SKM-1 treated with dmso at 0.1 percent for 144 hours (cell line): ENCODE measurements around the gene CLIP3.
"Not testable (repeated sequence)": the region's sequence is repeated elsewhere in the genome, so short reads cannot be mapped to it uniquely, and the experiment has no call there.

ENCODE experiments used
- DNase-seq: peaks from one replicate; lab custom pipeline; 2025; ENCODE audit not compliant: unreplicated experiment; lab: John Stamatoyannopoulos, UW

The CLIP3 gene

GRCh38 chr19:36047835-36048234, 15.2 kb upstream of the CLIP3 start:
- no peak for DNase-seq

DNA sequence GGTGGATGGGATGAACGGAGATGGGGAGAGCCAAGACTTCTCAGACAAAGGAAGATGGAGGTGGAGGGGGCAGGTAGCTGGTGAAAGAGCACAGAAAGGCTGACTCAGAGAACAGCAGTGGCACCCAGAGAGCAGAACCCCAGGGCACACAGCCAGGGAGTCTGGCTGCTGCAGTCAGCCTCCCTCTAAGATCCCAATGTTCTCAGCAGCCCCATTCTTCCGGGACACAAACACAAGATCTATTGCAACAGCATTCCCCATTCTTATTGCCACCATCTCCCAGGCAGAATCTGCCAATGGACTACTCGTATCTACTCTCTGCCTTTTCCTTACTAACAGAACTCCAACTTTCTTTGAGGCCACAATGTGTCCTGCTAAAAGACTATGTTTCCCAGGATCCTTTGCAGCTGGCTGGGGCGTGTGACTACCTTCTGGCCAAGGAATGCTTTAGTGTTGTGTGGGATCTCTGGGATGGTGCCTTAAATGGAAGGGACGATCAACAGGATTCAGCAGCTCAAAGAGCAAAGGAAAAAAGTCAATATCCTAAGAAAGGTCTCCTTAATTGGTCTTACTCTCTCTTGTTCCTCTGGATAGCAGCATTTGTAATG, 13.9 kb upstream of the CLIP3 start:
- no peak for DNase-seq

DNA sequence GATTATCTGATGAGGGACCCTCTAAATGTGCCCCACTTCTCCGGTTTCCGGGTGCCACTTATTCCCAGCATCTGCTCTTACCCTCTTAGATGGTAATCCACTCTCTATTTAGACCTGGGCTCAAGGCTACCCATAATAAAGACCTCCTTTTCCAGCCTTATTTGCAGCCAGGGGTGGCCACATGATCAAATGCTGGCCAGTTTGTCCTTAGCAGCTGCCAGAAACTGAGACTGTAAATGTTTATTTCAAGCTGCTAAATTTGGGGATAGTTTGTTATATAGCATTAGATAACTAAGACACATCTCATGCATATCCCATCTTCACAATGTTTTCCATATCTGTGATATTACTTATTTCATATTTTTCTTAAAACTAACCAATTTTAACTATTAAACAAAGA, 11.3 kb upstream of the CLIP3 start:
- DNase-seq, result no peak

DNA sequence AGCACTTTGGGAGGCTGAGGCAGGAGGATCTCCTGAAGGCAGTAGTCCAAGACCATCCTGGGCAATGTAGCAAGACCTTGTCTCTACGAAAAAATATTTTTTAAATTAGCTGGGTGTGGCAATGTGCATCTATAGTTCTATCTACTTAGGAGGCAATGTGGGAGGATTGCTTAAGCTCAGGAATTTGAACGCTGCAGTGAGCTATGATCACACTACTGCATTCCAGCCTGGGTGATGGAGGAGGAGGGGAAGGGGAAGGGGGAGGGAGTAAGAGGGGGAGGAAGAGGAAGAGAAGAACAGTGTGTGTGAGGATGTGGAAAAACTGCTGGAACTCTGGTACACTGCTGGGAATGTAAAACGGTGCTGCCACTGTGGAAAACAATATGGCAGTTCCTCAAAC, 9.2 kb upstream of the CLIP3 start:
- DNase-seq, result no peak

DNA sequence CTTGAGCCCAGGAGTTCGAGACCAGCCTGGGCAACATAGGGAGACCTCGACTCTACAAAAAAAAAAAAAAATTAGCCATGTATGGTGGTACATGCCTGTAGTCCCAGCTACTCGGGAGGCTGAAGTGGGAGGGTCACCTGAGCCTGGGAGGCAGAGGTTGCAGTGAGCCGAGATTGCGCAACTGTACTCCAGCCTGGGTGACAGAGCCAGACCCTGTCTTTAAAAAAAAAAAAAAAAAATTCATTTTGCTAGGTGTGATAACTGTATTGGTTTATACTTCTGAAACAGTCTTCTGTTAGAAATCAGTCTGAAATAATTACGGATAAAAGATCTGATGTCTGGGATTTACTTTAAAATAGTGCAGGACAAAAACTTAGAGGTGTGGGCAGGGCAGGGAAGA, 8.4 kb upstream of the CLIP3 start:
- not testable (repeated sequence) for DNase-seq

DNA sequence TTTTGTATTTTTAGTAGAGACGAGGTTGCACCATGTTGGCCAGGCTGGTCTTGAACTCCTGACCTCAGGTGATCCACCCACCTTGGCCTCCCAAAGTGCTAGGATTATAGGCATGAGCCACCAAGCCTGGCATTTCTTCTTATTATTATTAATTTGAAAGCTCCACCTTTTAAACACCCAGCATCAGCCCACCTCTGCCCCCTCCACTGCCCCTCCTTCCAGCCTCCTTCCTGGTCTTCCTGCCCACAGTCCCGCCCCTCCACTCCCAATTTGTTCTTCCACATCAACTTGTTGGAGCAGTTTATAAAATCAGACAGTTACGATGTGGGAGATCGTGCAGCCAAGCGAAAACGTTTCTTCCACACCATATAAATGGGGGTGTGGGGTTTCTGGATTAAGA, 7.8 kb upstream of the CLIP3 start:
- DNase-seq, result no peak

GRCh38 chr19:36031308-36031707, 1.4 kb downstream of the CLIP3 start:
- DNase-seq, result no peak

DNA sequence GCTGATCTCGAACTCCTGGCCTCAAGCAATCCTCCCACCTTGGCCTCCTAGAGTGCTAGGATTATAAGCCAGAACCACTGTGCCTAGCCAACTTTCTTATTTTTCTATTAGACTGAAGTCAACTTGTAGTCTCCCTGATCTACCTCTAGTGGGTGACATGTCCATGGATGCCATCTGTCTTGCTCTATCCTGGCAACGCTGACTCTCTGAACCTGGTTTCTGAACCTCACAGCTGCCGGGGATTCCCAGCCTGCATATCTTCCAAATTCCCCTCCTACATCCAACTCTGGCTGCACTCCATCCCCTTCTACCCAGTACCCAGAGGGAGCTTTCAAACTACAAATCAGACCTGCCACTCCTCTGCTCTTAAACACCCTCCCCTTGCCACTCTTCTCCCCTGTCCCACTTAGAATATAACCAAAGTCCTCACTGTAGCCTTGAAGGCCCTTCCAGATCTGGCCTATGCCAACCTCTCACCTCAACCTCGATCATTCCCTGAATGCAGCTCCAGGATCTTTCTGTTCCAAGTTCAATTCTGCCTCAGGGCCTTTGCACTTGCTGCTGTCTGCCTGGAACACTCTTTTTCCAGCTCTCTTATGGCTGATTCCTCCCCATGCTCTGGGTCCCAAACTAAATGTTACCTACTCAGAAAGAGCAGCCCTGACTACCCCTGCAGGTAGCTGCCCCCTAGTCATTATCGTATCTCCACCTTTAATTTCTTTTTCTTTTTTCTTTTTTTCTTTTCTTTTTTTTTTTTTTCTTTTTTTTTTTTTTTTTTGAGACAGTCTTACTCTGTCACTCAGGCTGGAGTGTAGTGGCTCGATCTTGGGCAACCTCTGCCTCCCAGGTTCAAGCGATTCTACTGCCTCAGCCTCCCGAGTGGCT, 2.2 kb downstream of the CLIP3 start:
- DNase-seq, result no peak

GRCh38 chr19:36028313-36029041, 4.2 kb downstream of the CLIP3 start:
- DNase-seq, result no peak

DNA sequence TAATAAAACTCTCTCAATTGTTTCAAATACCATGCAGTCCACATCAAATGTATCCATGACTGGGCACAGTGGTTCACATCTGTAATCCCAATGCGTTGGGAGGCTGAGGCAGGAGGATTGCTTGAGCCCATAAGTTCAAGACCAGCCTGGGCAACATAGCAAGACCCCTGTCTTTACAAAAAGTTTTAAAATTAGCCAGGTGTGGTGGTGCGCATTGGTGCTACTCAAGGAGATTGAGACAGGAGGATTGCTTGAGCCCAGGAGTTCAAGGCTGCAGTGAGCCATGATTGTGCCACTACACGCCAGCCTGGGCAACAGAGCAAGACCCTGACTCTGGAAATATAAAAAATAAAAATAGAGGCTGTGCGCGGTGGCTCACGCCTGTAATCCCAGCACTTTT, 5.0 kb downstream of the CLIP3 start:
- DNase-seq, result no peak

GRCh38 chr19:36026091-36026876, 6.4 kb downstream of the CLIP3 start:
- DNase-seq, result no peak

DNA sequence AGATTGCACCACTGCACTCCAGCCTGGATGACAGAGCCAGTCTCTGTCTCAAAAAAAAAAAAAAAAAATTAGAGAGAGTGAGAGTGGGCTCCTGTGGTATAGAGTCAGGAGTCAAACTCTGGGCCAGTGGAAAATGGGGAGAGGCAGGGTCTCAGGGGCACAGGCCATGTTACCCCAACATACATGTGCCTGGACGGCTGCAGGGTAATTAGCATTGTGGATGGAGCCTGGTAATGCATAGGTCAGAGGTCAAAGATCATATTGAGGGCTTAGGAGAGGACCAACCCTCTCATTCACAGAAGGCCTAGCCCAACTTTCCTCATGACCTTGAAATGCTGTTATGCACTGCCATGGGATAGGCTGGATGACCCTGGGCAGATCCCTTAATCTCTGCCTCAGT, 7.1 kb downstream of the CLIP3 start:
- no peak for DNase-seq

DNA sequence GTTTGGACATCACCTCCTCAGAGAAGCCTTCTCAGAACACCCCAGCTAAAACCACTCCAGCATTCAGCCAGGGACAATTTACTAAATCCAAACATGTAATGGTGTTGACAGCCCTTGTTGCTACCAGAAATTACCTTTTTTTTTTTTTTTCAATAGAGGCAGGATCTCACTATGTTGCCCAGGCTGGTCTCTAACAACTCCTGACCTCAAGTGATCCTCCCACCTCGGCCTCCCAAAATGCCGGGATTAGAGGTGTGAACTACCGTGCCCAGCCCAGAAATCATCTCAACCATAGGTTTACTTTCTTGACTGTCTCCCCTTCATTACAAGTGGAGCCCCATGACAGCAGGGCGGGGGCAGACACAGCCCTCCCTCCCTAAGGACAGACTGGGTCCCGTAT, 9.2 kb downstream of the CLIP3 start:
- DNase-seq, result no peak

- DNase-seq, result no peak
Observed at GRCh38 chr19:36019061-36019670, 13.5 kb downstream of the CLIP3 start.

- DNase-seq, result peak; percentile 98
Observed at GRCh38 chr19:36014012-36014924, 18.4 kb downstream of the CLIP3 start, which contains the start of gene ALKBH6. ALKBH6 (minus strand) TSS chr19:36014213; CDS start chr19:36013397, 816 bp downstream.

DNA sequence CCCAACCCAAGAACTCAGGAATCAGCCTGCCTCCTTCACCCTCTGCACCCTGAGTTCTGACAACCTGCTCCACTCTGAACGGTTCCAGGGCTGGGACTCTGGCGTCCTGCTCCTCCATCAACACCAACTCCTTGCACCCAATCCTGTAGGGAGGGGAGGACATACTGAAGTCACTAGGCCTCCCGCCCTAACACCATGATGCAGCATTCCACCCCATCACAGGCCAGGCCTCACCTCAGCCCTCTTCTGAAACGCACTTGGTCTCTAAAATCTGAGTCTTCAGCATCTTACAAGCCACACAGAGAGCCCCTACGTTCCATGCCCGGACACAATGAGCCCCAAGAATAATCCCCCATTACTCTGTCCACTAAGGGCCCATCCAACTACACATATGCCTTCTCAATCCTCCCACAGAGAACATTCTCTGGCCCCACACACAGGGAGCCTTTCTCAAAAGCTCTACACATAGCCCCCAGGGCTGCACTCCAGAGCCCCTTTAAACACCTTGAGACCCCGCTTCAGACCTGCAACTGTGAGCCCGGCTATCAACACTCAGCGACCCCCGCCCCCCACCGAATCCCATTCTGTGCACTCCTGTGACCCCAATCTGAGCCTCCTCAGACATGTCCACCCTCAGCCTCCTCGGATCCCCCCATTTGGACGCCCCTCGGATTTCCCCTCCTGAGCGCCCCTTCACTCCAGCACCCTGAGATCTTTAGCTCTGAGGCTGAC, 19.2 kb downstream of the CLIP3 start:
- DNase-seq, result no peak

- DNase-seq, result no peak
Observed at GRCh38 chr19:36010402-36010801, 22.3 kb downstream of the CLIP3 start.

DNA sequence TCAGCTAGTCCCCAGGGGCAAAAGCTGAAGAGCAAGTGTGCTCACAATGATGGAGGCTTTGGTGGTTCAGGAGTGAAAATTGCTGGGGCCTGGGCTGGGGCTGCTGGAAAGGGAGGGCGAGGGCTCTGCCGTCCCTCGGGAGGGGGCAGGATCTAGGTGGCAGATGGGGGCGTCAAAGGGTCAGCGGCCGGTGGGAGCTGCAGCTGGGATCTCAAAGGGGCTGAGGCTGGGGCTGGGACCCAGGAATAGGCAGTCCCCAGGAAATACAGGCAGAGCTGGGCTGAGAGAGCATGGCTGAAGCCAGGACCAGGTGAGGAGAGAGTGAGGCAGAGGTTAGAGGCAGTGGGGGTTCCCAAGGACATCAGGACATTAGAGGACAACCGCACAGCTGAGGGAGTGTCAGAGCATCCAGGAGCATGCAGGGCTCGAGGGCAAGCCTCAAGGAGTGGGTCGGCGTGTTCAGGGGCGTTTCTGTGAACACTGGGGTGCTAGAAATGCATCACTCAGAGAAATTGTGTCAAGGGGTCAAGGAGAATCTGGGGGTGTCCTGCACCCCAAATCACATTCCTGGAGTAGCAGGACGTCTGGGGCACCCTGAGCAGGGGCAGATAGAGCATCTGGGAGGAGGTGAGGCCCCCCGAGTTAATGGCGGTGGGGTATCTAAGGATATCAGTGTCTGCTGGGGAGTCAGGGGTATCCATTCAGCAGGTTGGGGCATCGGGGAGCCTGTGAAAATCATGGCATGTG, 22.9 kb downstream of the CLIP3 start:
- no peak for DNase-seq
